AG04450 (cell line): ENCODE results near the gene RNF145. TPM values are rescaled to one million over a fixed set of nuclear protein-coding genes. Genes with fewer than 3 reads are reported as not detected.

Experiments
- CTCF ChIA-PET: fragments of 300-600, 350-600 bp; formaldehyde crosslinking; extraction: SDS; loops from one replicate; lab custom pipeline; 2022; ENCODE audit warnings: antibody characterized with exemption, inconsistent platforms; lab: Charles Lee
- POLR2A ChIA-PET: fragments of 350-600 bp; formaldehyde crosslinking; extraction: SDS; loops from one replicate; lab custom pipeline; 2021; ENCODE audit warnings: antibody characterized with exemption, inconsistent platforms; lab: Yijun Ruan, JAX
- DNase-seq: peaks from one replicate; pipeline ENCODE4 v3.0.0-alpha.2; 2011; ENCODE audit warnings: low read depth, low spot score
- H3K27ac ChIP-seq: one replicate; pipeline ENCODE4 v1.5.1; 2012; ENCODE audit warnings: low read depth, low read length, control low read depth
- H3K27me3 ChIP-seq: one replicate; pipeline ENCODE4 v1.6.0; 2012; ENCODE audit warnings: low read length; ENCODE audit not compliant: control insufficient read depth, insufficient read depth
- H3K4me3 ChIP-seq: 2 replicates; pipeline ENCODE4 v1.5.1; 2011; ENCODE audit warnings: mild to moderate bottlenecking, low read depth, low read length, control low read depth
- H3K9me3 ChIP-seq: 2 replicates; pipeline ENCODE4 v1.5.1; 2012; ENCODE audit warnings: low read length; ENCODE audit not compliant: control insufficient read depth, insufficient read depth
- polyA plus RNA-seq: library from polyadenylated mRNA; depleted of rRNA; stranded (reverse); fragments of >200 nt; gene quantifications from 2 replicates; pipeline ENCODE4 v1.2.3, GENCODE V29; 2011
- TF ChIP-seq, protein P1 (sequence below): IDR thresholded peaks from 2 replicates; pipeline ENCODE4 v1.5.1; 2011; ENCODE audit warnings: low read depth, low read length, control low read depth, inconsistent platforms

RNF145 gene
- polyA plus RNA-seq, 1 experiment: 66.3 TPM

DNA sequence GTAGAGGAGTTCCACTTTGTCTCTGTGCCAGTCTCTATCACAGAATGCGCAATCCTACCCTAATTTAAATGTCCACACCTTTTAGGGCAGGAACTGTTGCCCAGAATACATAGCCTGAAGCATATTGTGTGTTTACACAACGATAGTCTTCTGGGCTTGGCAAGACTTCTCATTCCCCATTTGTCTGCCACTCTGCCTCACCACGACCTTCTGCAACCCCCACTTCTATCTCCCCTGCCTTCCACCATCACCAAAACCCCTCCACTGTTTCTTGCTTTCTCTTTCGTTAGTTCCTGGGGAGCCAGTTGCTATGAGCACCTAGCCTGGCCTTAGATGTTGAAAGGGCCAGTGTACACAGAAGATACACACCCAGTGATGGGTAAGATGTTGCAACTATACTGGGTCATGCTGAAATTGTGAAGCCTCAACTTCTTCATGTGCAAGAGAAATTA is 883 bp upstream of the RNF145 start:
- POLR2A ChIA-PET: no interaction called here
- DNase-seq: no peak

DNA sequence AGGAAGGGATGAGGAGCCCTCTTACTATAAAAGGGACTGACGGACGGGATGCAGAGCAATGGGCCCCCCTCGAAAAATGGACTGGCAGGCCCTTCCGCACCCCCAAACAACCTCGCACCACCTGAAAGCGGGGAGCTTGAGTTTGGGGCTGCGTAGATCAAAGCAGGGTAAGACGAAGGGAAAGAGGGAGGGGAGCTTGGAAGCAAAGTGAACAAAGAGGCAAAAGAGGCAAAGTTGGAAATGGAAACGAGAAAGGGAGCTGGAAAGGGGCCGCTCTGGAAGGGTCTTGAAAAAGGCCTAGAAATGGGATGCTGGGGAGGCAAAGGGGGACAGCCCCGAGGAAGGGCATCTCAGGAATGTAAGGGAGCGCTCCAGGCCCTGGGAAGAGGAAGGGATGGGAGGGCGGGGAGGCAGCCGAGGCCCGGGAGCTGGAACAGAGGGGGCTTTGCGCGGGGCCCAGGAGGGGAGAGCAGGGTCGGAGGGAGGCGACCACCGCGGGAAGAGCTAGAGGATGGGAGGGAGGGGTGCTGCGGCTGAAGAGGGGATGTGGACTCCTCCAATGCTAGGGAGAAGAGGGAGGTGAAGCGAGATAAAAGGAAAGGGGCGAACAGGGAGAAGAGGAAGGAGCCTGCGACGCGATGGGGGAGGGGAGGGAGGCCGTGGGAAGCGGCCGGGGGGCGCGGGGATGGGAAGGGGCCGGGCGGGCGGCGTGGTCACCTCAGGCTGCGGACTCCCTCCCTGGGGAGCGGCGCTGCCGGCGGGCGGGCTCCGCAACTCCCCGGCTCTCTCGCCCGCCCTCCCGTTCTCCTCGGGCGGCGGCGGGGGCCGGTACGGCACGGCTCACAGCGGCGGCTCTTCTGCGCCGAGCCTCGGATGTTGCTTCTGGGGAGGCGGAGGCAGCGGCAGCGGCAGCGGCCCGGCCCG is 577 bp downstream of the RNF145 start:
- no peaks in the 10 kb centered on the region for H3K9me3 ChIP-seq
- DNase-seq: no peak
- ChIA-PET CTCF (interaction anchor here (1.1 to 3.5 kb wide), 2 partner anchors 22 to 52 kb away, joined by 3 to 27 read pairs; no protein-coding TSS in a partner anchor), POLR2A (interaction anchor here (0.7 kb wide), 2 partner anchors 18 to 105 kb away, joined by 3 to 4 read pairs; no protein-coding TSS in a partner anchor)
- TF ChIP-seq, protein P1, sequence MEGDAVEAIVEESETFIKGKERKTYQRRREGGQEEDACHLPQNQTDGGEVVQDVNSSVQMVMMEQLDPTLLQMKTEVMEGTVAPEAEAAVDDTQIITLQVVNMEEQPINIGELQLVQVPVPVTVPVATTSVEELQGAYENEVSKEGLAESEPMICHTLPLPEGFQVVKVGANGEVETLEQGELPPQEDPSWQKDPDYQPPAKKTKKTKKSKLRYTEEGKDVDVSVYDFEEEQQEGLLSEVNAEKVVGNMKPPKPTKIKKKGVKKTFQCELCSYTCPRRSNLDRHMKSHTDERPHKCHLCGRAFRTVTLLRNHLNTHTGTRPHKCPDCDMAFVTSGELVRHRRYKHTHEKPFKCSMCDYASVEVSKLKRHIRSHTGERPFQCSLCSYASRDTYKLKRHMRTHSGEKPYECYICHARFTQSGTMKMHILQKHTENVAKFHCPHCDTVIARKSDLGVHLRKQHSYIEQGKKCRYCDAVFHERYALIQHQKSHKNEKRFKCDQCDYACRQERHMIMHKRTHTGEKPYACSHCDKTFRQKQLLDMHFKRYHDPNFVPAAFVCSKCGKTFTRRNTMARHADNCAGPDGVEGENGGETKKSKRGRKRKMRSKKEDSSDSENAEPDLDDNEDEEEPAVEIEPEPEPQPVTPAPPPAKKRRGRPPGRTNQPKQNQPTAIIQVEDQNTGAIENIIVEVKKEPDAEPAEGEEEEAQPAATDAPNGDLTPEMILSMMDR: no peak
- peak overlapping the region; percentile 85 for H3K4me3 ChIP-seq
- H3K27me3 ChIP-seq: no peaks in the 10 kb centered on the region
- peak overlapping the region; percentile 95 for H3K27ac ChIP-seq

More for the DNA sequence above, 883 bp upstream of the RNF145 start:
- CTCF ChIA-PET: interaction anchor here (2.2 kb wide), 1 partner anchor 53 kb away, joined by 14 read pairs; no protein-coding TSS in a partner anchor
- H3K4me3 ChIP-seq: no peak overlapping the region
- TF ChIP-seq, protein P1: no peak
- H3K9me3 ChIP-seq: no peaks in the 10 kb centered on the region
- no peak overlapping the region for H3K27ac ChIP-seq
- no peaks in the 10 kb centered on the region for H3K27me3 ChIP-seq

DNA sequence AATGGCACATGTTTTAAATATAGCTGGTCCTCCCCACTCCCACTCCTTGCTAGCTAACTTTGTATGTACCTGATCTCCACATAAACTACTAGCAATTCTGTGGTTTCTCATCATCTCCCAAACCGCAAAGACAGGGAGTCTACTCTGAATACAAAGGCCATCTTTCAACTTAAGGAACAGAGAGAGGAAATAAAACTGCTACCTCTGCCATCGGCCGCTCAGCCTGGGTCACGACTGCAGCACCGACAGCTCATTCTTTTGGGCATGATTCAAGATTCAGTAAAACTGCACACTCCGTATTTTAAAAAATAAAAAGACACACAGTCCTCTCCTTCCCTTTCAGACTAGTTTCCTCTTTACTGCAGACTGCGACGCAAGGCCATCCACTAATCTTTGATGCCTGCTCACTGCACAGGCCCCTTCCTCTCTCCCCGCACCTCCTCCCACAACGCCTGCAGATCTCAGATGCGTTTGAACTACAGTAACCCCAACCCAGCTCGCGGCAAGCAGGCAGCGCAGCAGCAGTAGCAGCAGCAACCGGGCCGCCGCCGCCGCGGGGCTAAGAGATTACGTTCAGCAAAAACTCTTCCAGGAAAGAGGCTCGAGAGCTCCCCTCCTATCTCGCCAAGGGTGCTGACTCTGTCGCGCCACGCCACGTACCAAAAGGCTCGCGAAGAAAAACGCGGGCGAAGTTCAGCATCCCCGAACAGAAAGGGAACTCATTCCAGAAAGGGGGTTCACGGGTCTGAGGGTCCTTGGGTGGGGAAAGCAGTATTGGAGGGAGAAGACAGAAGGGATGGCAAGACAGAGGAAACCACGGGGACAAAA is 1.5 kb downstream of the RNF145 start:
- TF ChIP-seq, protein P1: no peak
- POLR2A ChIA-PET: interaction anchor here (0.7 to 1.0 kb wide), 4 partner anchors 17 to 104 kb away, joined by 3 to 4 read pairs (median 4); no protein-coding TSS in a partner anchor
- Histone ChIP-seq H3K4me3 (peak overlapping the region; percentile 85), H3K27ac (peak overlapping the region; percentile 95), H3K27me3 (no peaks in the 10 kb centered on the region), H3K9me3 (no peaks in the 10 kb centered on the region)
- CTCF ChIA-PET: interaction anchor here (0.5 to 3.5 kb wide), 5 partner anchors 14 to 52 kb away, joined by 3 to 27 read pairs (median 3); no protein-coding TSS in a partner anchor
- peak; percentile 51 for DNase-seq

DNA sequence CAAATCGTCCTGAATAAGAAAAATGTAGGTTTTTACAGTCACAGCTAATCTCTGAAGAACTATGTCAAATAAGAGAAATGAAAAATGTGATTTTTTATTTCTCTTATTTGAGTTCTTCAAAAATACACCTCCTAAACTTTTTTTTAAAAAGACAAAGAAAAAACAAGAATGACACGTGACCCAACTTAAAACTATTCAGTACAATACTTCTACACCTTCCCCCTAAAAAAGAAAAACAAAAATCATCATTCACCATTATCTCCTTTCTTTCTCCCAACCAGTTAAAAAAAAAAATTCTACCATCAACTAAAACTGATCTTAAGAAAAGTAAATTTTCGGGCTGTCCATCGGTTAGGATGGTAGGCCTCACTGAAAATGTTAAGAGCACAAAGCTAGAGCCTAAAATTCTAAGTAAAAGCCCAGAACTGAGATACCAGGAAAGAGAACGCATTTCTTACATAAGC is 2.1 kb downstream of the RNF145 start:
- ChIA-PET CTCF (interaction anchor here (0.5 to 3.5 kb wide), 5 partner anchors 13 to 52 kb away, joined by 3 to 27 read pairs (median 3); no protein-coding TSS in a partner anchor), POLR2A (interaction anchor here (1.0 kb wide), 2 partner anchors 22 to 40 kb away, joined by 4 read pairs; no protein-coding TSS in a partner anchor)
- Histone ChIP-seq H3K27ac (peak overlapping the region; percentile 95), H3K9me3 (no peaks in the 10 kb centered on the region), H3K4me3 (peak overlapping the region; percentile 85), H3K27me3 (no peaks in the 10 kb centered on the region)
- DNase-seq: no peak
- TF ChIP-seq, protein P1: no peak
